ENCODE results near the gene HDAC3.

Gene HDAC3

DNA sequence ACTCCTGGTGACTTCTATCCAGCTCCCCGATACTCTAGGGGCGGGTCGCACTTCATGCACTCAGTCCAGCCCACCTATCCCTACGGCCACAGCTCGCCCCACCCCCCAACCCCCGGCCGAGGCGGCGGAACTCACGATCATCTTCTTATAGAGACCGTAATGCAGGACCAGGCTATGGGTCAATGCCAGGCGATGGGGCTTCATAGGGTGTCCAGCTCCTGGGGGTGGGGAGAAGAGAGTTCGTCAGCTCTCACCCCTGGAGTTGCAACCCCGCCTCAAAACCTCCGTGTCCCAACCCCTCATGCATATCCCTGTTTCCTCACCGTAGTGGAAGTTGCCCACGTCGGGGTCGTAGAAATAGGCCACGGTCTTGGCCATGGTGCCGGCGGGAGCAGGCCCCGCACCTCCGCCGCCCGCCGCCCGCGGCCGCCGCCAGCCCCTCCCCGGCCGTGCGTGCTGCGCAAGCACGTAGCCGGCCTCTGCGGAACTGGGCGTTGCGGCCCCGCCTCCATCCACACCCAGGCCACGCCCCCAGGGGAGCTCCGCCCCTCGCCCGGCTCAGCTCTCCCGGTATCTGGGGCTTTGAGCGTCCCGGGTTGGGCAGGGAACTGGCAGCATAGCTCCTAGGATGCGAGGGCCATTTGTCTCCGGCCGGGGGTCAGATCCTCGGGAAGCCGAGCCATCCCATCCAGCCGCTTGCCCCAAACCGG is at the start of gene HDAC3, which contains the start of gene RELL2:
Gene HDAC3, minus strand, starts transcription at position 437 of the 710 bp plus-strand sequence. Its CDS starts 59 bp downstream, at position 378.
Gene RELL2, plus strand, starts transcription at position 585 of the 710 bp plus-strand sequence. CDS start 1,229 bp downstream, outside the sequence.
- peak; percentile 71 for DNase-seq (ENCODE audit: low read depth)

DNA sequence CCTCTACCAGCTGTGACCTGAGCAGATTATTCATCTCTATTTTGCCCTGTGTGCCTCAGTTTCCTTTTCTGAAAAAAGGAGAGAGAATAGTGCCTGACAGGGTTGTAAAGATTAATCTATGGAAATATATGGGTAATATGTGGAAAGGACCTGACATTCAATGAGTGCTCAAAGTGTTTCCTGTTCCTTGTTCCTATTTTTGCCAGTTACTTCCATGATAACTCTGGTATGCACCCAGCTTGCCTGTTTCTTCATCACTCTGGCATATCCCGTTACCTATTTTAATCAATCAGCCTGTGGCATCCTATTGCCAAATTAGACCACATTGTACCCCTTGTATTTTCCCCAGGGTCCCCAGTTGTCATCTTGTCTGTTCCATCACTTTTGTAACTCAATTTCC is 48.9 kb upstream of the HDAC3 start:
- no peak for DNase-seq (ENCODE audit: low read depth)

DNA sequence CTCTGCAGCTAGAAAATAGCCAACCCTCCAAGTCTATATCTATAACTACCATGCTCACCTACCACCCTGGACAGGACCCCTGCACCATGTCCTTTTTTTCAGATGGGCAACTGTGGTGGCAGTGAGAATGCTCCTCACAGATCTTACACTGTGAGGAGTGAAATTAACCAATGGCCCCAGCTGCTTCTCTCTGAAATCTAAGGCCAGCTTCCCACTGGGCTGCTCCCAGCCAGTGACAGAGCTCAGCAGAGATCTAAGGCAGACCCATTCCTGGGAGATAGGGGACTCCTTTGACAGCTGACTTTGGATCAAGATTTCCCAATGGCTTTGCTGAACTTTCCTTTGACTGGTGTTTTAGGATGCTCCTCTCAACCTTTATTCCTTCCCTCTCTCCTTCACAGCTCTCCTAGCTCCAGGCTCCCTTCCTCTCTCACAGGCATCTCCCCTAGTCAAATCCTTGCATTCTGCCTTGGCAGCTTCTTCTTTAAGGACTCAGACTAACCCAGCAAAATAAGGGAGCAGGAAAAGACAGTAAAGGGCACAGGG is 47.0 kb upstream of the HDAC3 start:
- DNase-seq (ENCODE audit: low read depth): no peak

DNA sequence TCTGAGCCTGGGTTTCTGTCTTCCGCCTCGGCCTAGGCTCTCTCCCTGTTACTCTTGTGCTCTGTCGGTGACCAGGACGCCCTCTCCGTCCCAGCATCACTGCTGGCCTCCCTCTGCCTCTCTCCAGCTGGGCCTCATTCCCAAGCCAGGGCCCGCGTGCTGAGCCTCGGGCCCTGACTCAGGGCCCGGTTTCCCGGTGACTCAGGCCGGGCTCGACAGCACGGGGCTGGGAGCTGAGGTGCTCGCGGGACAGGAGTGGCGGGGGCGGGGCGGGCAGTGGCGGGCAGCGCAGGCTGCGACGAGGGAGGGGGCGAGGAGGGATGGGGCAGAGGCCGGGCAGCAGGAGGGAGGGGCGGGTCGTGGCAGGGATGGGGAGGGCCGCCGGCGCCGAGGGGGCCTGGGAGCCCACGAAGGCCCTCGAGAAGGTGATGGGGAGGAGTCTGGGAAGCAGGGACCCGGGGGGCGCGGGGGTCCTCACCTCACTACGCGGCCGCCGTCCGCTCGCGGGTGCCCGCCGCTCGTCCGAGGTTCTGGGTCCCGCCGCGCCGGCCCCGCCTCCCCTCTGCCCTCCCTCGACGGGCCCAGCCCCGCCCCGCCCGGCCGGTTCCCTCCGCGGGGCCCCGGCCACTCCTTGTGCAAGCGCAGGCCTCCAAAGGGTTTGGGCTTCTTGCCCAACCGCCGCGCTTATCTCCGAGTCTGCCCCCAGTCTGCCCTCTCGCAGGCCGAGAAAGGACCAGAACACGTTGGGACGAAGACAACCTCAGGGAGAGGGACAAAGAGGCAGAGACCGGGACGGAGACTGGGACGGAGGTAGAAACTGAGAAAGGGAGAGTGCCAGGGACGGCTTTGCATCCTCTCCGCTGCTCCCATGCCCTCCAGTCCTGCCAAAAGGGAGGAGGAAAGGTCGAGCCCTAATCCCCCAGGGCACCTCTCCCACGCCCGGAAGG is 45.3 kb upstream of the HDAC3 start, which contains the start of gene ARAP3:
Gene ARAP3, minus strand, starts transcription at position 536 of the 947 bp plus-strand sequence. CDS start 1,744 bp downstream, outside the sequence.
- peak; percentile 69 for DNase-seq (ENCODE audit: low read depth)

DNA sequence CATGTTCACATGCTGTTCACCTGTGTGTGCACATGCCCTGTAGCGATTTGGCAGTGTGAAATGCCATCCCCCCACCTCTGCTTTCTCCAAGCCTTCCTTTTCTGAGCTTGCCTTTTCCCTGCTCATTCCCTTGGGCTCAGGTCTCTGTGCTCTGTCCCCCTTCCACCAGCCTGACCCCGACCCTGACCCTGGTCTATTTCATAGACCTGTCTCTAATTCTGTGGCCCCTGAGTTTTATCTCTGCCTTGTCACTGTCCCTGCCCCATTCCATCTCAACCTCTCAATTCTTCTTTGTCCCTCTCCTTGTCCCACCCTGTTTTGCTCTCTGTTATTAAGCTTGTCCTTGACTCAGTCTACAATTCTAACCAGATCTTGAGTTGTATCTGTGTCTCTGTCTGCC is 44.6 kb upstream of the HDAC3 start:
- DNase-seq (ENCODE audit: low read depth): no peak

DNA sequence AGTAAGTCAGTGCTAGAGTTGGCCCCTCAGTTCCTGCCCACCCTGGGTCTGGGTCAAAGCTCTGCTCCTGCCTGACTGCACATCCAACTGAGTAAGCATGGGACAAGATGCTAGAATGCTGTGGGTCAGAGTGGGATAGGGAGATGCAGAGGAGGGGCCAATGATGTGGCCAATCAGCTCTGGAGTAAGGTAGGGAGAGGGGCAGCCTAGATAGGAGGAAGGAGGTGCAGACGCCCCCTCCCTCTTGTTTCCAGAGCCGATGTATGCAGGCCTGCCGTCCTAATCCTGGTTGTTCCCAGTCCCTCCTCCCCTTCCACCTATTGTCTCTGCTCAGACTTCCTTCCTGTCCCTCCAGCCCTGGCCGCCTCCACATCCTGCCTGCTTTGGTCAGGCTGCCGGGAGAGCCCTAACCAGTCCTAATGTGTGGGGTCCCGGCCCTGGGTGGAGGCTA is 44.1 kb upstream of the HDAC3 start:
- no peak for DNase-seq (ENCODE audit: low read depth)

DNA sequence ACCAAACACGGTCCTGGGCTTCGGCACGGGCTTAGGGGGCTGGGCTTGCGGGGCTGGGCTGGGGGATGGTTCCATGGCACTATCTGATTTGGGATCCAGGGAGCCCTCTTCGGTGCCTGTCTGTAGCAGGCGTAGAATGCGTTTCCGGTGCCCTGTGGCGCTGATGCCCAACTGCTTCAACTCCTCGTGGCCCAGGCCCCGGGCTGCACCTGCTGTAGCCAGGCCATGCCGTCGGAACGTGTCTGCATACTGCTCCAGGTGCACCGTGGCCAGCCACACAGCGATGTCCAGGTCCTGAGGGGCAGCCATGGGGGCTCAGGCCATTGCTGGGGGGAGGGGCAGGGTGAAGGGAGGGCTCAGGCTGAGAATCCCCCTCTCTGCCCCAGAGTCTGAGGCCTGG is 43.5 kb upstream of the HDAC3 start:
- no peak for DNase-seq (ENCODE audit: low read depth)

DNA sequence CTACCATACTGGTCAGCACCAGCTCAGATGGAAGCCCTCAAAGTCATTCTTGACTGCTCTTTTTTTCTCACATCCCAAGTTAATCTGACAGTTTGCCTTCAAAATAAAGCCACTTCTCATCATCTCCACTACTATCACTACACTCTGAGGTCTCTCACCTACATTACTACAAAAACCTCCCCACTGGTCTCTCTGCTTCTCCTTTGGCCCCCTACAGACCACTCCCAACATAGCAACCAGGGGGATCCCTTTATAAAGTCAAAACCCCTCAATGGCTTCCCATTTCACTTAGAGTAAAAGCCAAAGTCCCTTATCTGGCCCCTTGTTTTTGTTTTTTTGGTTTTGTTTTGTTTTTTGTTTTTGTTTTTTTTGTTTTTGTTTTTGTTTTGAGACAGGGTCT is 40.8 kb upstream of the HDAC3 start:
- DNase-seq (ENCODE audit: low read depth): no peak

DNA sequence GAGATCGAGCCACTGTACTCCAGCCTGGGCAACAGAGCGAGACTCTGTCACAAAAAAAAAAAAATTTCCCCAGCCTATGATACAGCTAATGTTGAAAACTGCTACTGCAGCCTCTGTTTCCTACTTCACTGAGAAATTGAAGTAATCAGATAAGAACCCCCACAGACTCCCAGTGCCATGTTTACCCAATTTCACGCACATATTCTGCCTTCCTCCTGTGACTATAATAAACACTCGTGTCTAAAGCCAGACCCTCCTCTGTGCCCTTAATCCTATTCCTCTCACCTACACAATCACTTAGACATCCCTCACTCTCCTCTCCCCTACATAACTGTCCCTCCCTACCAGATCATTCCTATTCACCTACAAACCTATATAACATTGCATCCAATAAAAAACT is 39.0 kb upstream of the HDAC3 start:
- no peak for DNase-seq (ENCODE audit: low read depth)

DNA sequence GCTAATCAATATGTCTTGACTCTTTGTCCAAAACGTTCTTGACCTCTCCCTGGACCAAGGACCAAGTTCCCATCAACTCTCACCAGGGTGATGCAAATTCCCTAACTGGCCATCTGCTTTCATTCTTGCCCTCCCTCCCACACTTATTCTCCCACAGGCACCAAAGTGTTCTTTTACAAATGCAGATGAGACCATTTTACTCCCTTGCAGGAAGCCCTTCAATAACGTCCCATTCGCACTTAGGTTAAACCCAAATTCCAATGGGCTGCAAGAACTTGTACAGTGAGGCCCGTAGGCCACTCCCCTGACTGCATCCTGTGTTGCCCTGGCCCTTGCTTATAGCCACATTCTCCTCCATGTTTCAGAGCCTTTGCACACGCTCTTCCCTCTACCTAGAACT is 38.1 kb upstream of the HDAC3 start:
- DNase-seq (ENCODE audit: low read depth): no peak

DNA sequence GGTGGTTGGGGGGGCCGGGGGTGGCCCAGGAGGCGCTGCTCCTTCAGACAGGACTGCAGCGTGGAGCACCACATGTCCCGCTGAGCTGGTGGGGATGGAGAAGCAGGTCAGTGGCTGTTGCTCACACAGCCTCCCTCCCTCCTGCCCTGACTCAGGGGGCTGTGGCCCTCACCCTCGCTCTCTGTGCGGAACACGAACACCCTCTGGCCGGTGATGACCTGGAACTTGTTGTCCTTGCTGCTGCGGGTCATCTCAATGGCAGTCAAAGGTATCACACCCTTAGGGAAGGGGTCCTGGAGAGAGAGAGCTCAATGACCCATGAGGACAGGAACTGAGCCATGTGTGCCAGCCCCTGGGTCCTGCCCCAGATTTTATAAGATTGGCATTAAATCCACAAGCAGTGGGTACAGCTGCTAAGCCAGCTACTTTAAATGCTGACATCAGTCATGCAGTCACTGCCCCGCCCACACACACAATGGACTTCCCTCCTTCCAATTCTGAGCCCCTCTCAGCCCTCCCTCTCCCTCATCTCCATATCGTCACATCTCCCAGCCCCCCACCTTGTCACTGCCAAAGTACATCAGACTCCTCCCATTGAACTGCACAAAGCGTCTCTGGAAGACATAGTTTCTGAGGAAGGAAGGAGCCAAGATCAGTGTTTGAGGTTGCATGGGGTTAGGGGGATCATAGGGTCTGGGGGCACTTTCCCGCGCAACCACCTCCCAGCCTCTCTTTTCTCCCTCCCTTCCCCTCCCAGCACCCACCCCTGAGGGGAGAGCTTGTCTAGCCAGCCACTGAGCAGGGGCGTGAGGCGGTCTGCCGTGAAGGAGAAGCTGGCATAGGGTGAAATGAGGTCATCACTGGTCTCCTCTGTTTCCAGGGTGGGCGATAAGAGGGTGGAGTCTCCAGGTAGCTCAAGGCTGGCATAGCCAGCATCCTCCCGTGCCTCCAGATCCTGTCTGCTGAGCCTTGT is 36.5 kb upstream of the HDAC3 start:
- no peak for DNase-seq (ENCODE audit: low read depth)

DNA sequence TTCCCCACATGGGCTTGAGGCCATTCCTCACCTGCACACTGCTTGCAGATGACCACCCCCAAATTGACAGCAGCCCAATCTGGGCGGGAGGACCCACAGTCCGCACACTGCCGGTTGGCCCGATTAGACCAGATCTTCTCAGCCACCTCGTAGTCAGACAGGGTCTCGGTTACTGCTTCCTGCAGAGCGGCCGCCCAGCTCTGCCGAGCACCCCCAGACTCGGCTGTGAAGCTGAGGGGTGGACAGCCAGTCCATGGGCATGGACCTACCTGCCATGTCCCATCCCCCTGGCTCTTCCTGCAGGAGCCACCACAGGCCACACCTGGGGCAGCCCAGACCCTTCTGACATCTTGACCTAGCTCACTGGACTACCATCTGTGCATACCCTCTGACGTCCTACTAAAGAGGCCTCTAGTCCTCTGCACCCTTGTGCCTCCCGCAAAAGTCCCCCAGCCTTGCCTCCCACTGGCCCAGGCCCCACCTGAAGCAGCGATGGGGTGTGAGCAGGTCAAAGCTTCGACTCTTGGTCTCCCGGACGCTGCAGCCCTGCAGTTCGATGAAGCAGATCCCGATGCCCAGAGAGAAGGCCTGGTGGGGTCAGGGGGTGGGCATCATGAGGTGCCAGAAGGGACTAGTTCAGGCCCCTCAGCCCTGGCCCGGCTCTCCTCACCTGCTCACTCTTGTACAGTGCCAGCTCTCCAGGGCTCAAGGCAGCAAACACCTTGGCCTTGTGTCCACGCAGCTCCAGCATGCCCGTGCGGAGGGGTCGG is 35.6 kb upstream of the HDAC3 start:
- DNase-seq (ENCODE audit: low read depth): no peak

DNA sequence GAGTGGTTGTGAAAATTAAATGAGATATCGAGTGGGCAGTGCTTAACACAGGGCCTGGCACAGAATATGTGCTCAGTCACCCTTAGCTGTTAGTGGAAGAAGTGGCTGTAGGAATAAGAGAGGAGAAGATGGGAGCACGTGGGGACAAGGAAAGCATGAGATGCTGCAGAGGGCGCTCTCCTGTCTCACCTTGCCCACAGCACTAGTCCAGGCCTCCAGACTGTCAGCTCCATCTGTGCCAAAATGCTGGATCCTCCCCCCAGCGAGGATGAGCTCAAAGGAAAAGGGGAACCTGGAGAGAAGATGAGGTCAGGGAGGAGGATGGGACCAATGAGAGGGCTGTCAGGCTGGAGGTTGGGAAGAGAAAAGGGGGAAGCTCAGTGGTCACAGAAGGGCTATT is 32.9 kb upstream of the HDAC3 start:
- no peak for DNase-seq (ENCODE audit: low read depth)

DNA sequence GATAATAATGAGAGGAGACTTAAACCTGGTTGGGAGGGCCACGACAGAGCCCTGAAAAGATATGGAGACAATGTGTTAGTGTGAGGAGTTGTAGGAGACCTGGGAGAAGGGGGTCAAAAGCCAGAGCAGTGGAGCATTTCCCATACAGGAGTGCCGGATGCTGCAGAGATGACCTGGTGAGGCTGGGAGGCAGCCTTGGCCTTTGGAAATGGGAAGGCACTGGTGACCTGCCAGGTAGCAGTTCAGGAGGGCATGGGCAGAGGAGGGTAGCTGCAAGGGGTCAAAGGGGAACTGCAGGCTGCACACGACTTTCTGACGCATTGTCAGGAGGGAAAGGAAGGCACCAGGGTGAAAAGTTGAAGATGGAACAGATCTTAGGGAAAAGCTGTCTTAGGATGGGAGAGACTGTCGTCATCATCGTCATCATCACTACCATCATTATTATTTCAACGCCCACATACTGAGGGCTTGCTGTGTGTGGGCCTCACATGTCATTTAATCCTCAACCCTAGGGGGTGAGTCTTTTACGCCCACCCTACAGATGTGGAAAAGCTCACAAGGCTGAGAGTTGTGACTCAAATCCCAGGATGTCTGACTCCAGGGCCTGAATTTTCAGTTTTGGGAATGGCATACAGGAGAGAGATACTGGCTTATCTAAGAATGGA is 32.1 kb upstream of the HDAC3 start:
- DNase-seq (ENCODE audit: low read depth): no peak

DNA sequence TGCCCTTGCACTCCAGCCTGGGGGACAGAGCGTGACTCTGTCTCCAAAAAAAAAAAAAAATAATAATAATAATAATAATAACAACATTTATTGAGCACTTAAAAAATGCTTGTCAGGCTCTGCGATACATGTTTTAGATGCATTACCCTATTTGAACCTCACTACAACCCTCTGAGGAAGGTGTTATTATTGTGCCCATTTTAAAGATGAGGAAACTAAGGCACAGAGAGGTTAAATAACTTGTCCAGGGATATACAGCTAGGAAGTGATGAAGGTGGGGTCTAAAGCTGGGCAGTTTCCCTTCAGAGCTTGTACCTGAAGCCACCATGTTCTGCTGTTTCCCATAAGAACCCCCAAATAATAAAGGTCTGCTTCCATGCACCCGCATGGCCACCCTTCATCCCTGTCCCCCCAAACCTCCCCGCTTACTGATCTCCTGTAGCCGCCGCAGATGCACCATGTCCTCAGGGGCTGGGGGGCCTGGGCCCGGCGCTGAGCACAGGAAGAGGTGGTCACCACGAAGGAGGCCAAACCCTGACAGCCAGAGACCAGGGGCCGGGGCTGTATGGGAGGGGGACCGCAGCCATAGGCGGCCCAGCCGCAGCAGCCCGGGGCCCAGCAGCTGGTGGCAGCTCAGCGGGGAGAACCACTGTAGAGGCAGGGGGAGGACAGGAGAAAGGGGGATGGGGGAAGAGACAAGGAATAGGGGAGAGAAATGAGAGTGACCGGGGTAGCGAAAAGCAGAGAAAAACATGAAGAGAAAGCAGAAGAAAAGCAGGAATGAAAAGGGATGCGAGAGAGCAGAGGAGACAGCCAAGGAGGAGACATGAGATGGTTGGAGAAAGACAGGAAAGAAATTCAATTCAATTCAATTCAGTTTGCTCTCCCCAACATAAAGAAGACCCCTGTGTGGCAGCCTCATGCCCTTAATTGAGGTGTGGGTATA is 29.6 kb upstream of the HDAC3 start:
- DNase-seq (ENCODE audit: low read depth): no peak

DNA sequence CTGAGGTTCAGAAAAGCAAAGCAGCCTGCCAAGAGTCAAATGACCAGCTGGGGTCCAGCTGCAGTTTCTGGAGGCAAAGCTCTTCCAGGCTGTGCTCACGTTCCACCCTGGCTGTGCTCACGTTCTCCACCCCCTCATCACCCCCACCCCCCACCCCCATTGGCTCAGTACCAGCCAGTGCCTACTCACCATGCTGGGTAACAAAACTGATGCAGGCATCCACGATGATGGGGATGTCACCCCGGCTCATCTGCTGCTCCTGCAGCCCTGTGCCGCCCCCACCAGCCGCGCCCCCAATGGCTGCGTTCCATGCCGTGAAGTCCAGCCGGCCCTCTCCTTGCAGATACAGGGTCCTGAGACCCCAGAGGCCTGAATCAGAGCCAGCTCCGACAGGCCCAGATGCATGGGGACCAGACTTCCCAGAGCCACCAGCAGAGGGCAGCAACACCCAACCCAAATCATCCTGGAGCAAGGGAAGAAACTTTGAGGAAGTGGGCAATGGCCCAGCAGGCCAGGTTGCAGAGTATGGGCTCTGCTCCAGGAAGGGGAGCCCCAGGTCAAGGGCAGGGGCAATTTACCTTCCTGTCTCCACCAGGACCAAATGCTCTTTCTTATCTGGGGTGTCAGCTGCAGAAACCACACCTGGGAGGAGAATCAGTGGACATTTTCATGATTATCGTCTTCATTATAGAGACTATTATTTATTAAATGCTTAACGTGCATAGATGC is 28.2 kb upstream of the HDAC3 start:
- DNase-seq (ENCODE audit: low read depth): peak; percentile 40

DNA sequence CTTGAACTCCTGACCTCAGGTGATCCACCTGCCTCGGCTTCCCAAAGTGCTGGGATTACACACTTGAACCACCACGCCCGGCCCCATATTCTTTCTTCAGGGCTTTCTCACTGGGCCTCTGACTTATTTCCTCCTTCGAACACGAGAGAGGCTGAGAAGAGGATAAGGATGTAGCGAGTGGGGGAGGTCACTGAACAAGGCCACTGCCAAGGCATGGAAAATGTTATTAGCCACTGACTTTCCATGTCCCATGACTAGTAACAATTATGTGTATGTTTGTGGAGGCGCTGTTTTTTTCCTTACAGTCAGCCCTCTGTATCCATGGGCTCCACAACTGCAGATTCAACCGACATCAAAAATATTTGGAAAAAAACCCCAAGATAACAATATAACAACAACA is 26.9 kb upstream of the HDAC3 start:
- DNase-seq (ENCODE audit: low read depth): no peak

DNA sequence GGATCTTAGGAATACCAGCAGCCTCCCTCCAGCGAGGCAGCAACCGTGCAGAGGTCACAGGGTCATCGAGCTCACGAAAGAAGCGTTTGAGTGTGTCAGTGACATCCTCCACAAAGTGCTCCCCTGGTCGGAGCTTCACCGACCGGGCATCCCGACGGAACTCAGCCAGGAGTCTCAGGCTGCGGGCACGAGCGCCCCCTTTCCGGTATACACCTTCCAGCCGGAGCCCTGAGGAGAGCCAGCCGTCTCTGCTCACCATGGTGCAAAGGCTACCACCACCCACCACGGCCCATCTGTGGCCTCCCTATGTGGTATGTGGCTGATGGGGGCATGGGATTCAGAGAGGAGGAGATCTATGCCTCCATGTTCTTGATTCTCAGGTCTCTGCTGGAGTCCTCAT is 25.4 kb upstream of the HDAC3 start:
- no peak for DNase-seq (ENCODE audit: low read depth)

All from GM04504 (cell line).